Psoas muscle (tissue), 8 donors: ENCODE results near the gene ADH1A. TPM values are rescaled to one million over a fixed set of nuclear protein-coding genes. Genes with fewer than 3 reads are reported as not detected.
"Not testable (repeated sequence)": the region's sequence is repeated elsewhere in the genome, so short reads cannot be mapped to it uniquely, and the experiment has no call there.

Experiments used
- ATAC-seq, 4 donors: fragments of 200-7000 bp; cut with Tn5 transposase; one replicate each; pipeline ENCODE4 v1.9.1; 2020; ENCODE audit warnings: moderate library complexity in 3 of 4, mild to moderate bottlenecking in 2 of 4
- DNase-seq, 2 donors: peaks; one replicate each; pipeline ENCODE4 v3.0.0-alpha.2; 2020
- H3K27ac ChIP-seq: fragments of 200-600 bp; one replicate; pipeline ENCODE4 v1.8.0; 2022
- H3K27me3 ChIP-seq, 3 donors: fragments of 200-600 bp in 1 of 3; one replicate each; pipeline versions ENCODE4 v1.6.1 to v1.8.0; 2013 to 2022; ENCODE audit warnings: low read length in 2 of 3, mild to moderate bottlenecking in 2 of 3, moderate library complexity in 1 of 3; ENCODE audit not compliant: insufficient read depth in 3 of 3
- H3K36me3 ChIP-seq, 2 donors: fragments of 200-600 bp in 1 of 2; one replicate each; pipeline versions ENCODE4 v1.6.1 to v1.8.0; 2013 to 2022; ENCODE audit warnings: low read depth in 1 of 2, mild to moderate bottlenecking in 1 of 2, moderate library complexity in 1 of 2; ENCODE audit not compliant: insufficient read depth in 1 of 2
- H3K4me1 ChIP-seq: fragments of 200-600 bp; one replicate; pipeline ENCODE4 v1.8.0; 2022
- H3K4me3 ChIP-seq: fragments of 200-600 bp; one replicate; pipeline ENCODE4 v1.8.0; 2022; ENCODE audit warnings: mild to moderate bottlenecking
- H3K9me3 ChIP-seq: fragments of 200-600 bp; one replicate; pipeline ENCODE4 v1.8.0; 2022
- WGBS, 3 donors: extraction: QIAGEN DNeasy Blood & Tissue Kit; methylation state at CpG; one replicate each; pipeline versions ENCODE4 v1.1.6 to v1.1.7; 2013; 5-methylcytosine and 5-hydroxymethylcytosine counted together
- intact Hi-C, 2 donors: fragments of 100-400 bp; cut with DNase I; formaldehyde crosslinking; loops; one replicate each; pipeline versions ENCODE4 v1.11.0 to v1.14.2; 2022
- polyA plus RNA-seq, 3 donors: library from polyadenylated mRNA; stranded (reverse); fragments of 200-250 nt; gene quantifications; one replicate each; pipeline ENCODE4 v1.2.3, GENCODE V29; 2013
- total RNA-seq, 4 donors: library from RNA; stranded (reverse); fragmentation: NEBNext Ultra II Directional in 2 of 4; extraction: Animal tissue kit (Norgen Biotek cat#: 25700) in 2 of 4; gene quantifications; one replicate each; pipeline versions ENCODE4 v1.2.1 to v1.2.4, GENCODE V29; 2021 to 2023
- TF ChIP-seq, protein P1 (sequence below): fragments of 200-600 bp; IDR thresholded peaks from one replicate; pipeline ENCODE4 v1.8.0; 2022; ENCODE audit warnings: antibody characterized with exemption
- donor health status: healthy with polysubstance abuse.
- donor health status: DM: no; HTN: no; CAD: no; lungs with moderate emphysema.
- donor health status: Bipolar disorder and iron deficiency.
- donor health status: healthy.
- donor health status: DM: yes; HTN: yes; CAD: no.
- donor health status: DM: no; HTN: no; CAD: no.
- donor health status: DM: no; HTN: no; CAD: no.
- donor health status: DM: yes; HTN: yes; CAD: no.

ADH1A gene
- total and polyA plus RNA-seq, 7 donors: 0.30 to 0.65 (median 0.43) TPM; not detected in 3

DNA sequence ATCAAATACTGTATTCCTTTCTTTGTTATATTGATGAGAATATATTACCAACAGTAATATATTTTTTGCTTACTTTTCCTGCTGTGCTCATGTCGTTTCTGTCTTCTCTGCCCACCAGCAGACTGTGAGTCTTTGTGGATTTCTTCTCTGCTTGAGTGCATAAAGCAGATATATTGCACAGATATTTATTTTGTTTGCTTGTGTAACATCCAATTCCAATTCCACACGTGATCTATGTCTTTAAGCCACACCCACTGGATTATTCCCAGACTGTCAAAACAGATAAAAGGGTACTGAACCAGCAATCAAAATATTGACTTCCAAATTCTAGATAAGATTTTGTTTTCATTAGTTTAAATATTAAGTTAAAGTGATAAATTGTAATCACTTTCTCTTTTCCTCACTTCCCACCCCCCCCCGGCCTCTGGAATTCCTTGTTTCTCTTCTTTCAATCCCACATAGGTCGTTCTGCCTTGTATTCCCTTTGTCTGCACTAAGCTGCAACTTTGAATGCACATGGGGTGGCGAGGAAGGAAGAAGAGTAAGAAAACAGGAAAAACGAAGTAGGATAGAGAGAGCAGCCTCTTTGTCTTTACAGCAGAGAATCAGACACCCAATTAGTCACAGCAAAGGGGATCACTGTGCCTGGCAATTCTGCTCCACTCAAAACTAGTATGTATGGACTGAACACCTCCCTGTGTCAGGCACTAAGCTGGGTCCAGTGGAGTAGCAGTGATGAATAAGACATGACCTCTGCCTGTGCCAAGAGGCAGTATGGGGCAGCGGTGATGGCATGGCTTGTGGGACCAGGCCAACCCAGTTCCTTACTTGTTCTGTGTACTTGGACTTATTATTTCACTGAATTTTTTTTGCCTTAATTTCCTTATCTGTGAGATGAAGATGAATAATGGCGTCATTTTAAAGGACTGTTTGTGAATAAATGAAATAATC, 30.7 kb upstream of the ADH1A start, which contains the start of gene ADH1B:
Gene ADH1B (minus strand): TSS at position 161 of the 951 bp plus-strand sequence. CDS start 70 bp downstream, at position 91.
- Histone ChIP-seq H3K4me3 (peak within 1 kb of the TSS; percentile 45), H3K27ac (peak within 1 kb of the TSS; percentile 6), H3K27me3 (no peaks in the 10 kb centered on the region), H3K9me3 (peaks cover 4% of the 10 kb centered on the region), H3K4me1 (peaks cover 28% of the 10 kb centered on the region), H3K36me3 (no peaks in the 10 kb centered on the region)
- 53 to 59% (median 57%) methylated on average over 8 of the region's 8 CpGs for WGBS, 3 donors
- intact Hi-C loops: loop anchor here (5.0 to 10.0 kb wide), 2 partner anchors 389 to 667 kb away; partner anchors contain the start of gene TSPAN5 (in 1 of the 2)
- TF ChIP-seq, protein P1, sequence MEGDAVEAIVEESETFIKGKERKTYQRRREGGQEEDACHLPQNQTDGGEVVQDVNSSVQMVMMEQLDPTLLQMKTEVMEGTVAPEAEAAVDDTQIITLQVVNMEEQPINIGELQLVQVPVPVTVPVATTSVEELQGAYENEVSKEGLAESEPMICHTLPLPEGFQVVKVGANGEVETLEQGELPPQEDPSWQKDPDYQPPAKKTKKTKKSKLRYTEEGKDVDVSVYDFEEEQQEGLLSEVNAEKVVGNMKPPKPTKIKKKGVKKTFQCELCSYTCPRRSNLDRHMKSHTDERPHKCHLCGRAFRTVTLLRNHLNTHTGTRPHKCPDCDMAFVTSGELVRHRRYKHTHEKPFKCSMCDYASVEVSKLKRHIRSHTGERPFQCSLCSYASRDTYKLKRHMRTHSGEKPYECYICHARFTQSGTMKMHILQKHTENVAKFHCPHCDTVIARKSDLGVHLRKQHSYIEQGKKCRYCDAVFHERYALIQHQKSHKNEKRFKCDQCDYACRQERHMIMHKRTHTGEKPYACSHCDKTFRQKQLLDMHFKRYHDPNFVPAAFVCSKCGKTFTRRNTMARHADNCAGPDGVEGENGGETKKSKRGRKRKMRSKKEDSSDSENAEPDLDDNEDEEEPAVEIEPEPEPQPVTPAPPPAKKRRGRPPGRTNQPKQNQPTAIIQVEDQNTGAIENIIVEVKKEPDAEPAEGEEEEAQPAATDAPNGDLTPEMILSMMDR: no peak
- no peak for DNase-seq
- no peak for ATAC-seq

DNA sequence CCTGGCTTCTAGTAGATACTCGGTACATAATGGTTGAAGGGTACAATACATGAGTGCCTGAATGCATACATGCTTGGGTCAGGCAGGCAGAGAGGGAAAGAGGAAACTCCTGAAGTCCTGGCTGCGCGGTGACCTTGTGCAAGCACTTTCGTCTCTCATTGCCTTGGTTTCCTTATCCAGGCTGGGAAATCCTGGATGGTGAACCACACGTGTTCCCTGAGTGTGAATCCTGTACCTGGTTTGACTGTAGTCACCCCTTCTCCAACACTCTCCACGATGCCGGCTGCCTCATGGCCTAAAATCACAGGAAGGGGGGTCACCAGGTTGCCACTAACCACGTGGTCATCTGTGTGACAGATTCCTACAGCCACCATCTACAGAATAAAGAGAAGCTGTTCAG, 27.0 kb upstream of the ADH1A start:
- H3K4me1 ChIP-seq, H3K36me3 ChIP-seq, DNase-seq, ATAC-seq, H3K27me3 ChIP-seq, intact Hi-C loops, H3K9me3 ChIP-seq, H3K27ac ChIP-seq: not testable (repeated sequence)
- peak overlapping the region; percentile 45 for H3K4me3 ChIP-seq
- 84 to 89% (median 87%) methylated on average over 8 of the region's 8 CpGs for whole genome bisulfite sequencing, 3 donors

DNA sequence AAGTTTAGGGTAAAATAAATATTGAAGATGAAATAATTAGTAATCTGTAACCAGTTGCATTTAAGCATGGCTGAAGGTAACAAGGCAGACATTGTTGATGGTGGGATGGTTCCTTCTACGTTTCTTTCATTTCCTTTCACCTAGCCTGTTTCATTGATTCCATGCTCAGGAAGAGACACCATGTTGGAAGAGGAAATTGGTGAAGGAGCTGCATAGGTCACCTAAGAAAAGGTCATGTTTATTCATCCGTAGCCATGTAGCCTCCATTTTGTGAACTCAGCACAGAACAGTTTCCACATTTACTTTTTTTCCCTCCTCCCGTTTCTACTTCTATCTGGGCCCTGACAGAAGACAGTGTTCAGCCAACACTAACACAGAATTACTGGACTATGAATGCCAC, 26.6 kb upstream of the ADH1A start:
- no peak for ATAC-seq
- H3K4me3 ChIP-seq: peak overlapping the region; percentile 45
- intact Hi-C loops: no loop called here
- no peaks in the 10 kb centered on the region for H3K9me3 ChIP-seq
- WGBS, 3 donors: 78 to 83% (median 82%) methylated on average over 3 of the region's 3 CpGs
- no peak overlapping the region for H3K27ac ChIP-seq
- no peaks in the 10 kb centered on the region for H3K36me3 ChIP-seq
- TF ChIP-seq, protein P1: no peak
- H3K4me1 ChIP-seq: no peaks in the 10 kb centered on the region
- DNase-seq: no peak
- H3K27me3 ChIP-seq: no peaks in the 10 kb centered on the region

DNA sequence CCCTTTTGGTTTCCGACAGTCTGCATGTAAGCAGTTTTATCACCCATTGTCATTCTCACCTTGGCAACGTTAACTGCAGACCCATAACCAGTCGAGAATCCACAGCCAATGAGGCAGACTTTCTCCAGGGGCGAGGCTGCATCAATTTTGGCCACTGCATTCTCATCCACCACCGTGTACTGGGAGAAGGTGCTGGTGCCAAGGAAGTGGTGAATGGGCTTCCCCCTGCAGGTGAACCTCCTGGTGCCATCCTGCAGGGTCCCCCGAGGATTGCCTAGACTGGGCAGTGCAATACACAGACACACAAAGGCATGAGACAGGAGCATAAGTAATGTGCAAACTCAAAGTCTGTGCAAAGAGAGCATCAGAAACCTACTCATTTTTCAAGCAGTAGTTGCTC, 25.1 kb upstream of the ADH1A start:
- Histone ChIP-seq H3K27me3 (no peaks in the 10 kb centered on the region), H3K27ac (no peak overlapping the region), H3K36me3 (no peaks in the 10 kb centered on the region), H3K9me3 (no peaks in the 10 kb centered on the region), H3K4me3 (peak overlapping the region; percentile 10), H3K4me1 (no peaks in the 10 kb centered on the region)
- DNase-seq (no peak), ATAC-seq (no peak)
- intact Hi-C loops: no loop called here
- TF ChIP-seq, protein P1: no peak
- whole genome bisulfite sequencing, 3 donors: 73 to 76% (median 75%) methylated on average over 6 of the region's 6 CpGs

DNA sequence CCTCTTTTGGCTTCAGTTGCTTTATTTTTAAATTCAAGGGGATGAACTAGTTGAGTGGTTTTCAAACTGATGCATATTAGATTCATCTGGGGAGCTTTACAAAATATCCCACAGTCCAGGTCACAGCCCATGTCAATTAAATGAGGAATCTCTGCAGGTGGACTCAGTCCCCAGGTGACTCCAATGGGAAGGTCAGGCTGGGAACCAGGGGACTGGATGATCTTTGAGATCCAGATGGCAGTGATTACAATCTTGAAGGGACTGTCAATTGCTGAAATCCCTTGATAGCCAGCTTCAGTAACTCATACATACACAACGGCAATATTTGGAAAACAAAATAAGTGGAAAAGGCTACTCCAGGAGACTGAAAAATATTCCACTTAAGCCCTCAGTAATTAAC, 23.4 kb upstream of the ADH1A start:
- H3K4me1 ChIP-seq: no peaks in the 10 kb centered on the region
- TF ChIP-seq, protein P1: no peak
- DNase-seq: no peak
- no peak overlapping the region for H3K27ac ChIP-seq
- H3K4me3 ChIP-seq: no peak overlapping the region
- H3K9me3 ChIP-seq: no peaks in the 10 kb centered on the region
- intact Hi-C loops: no loop called here
- H3K27me3 ChIP-seq: no peaks in the 10 kb centered on the region
- WGBS, 3 donors: 70 to 81% (median 74%) methylated on average over 1 of the region's 1 CpG
- no peaks in the 10 kb centered on the region for H3K36me3 ChIP-seq
- ATAC-seq: no peak
